ENCODE measurements around the gene SLC15A2.

The SLC15A2 gene

DNA sequence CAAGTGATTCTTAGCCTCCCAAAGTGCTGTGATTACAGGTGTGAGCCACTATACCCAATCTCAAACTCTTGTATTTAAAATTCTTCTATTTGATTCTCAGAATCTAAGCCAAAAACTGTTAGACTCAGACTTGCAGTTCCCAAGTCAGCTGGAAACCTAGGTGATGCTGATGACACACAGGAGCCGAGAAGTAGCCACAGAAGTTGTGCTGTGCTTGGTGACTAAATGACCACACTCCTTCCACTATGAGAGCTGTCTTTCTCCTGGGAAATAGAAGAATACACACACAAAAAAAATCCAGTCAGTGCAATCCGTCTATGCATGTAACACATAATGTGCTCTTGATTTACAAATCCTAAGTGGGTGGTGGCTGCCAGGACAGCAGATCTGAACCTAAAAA is 93.9 kb downstream of the SLC15A2 start:
- DNase-seq = no peak

GRCh38 chr3:121989943-121990342 is 95.7 kb downstream of the SLC15A2 start:
- DNase-seq = no peak

DNA sequence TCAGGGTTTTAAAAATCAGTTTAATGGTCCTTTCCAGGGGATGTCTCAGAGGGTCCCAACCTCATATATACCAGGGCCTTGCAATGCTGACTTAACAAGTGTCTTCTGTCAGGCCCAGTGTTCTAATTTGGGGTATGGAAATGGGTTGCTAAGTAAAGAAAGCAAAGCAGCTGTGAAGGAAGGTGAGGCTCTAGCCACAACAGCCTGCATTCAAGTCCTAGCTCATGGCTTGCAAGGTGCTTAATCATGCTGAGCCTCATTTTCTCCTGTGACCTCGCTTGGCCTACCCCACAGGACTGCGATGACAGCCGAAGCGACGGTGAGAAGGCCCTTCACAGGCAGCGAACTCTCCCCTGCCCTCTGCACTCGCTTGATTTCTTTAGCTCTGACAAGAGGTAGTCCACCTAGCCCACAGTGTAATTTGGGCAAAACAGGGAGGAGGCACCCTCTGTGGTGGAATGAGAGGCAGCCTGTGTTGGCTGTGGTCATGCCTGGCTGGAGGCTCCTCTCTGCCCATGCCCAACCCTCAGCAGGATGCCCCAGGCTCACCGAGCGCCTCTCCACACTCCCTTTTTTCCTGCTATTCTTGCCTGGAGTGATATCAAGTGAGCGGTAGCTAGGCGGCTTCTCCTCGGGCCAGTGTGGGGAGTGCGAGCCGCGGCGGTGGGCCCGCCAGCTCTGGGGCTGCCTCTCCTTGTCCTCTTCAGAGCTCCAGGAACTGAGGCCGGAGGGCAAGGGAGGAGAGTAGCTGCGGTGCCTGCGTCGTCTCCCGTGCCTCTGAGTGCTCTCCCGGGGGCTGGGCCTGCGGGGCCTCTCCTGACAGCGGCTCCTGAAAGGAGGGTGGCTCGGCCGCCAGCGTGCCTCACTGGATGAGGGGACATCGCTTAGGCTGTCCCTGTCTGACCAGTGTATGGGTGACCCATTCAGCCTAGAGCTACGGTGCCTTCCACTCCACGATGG is 98.7 kb downstream of the SLC15A2 start:
- DNase-seq = no peak

Measured in NCI-H1417 treated with DMSO at 0.1 percent for 48 hours (cell line).